NCI-H1417 treated with DMSO at 0.1 percent for 48 hours (cell line): ENCODE results near the gene PRCD.
A peak's percentile ranks its signal among the peaks of the same experiment; 100 is the strongest.
"Not testable (repeated sequence)": the region's sequence is repeated elsewhere in the genome, so short reads cannot be mapped to it uniquely, and the experiment has no call there.

Experiments
- DNase-seq: peaks from one replicate; lab custom pipeline; 2025; lab: John Stamatoyannopoulos, UW

The PRCD gene

GRCh38 chr17:76556765-76557367 lies 17.0 kb downstream of the PRCD start:
- DNase-seq, result no peak

GRCh38 chr17:76557368-76558197 lies 17.7 kb downstream of the PRCD start:
- peak; percentile 94 for DNase-seq

- no peak for DNase-seq
Observed at GRCh38 chr17:76558198-76559095, 18.6 kb downstream of the PRCD start.

GRCh38 chr17:76559460-76559859 lies 19.6 kb downstream of the PRCD start:
- not testable (repeated sequence) for DNase-seq

- no peak for DNase-seq
Observed at GRCh38 chr17:76560036-76560876, 20.4 kb downstream of the PRCD start.

- DNase-seq, result no peak
Observed at GRCh38 chr17:76560877-76561221, 21.0 kb downstream of the PRCD start.

GRCh38 chr17:76561332-76561731 lies 21.5 kb downstream of the PRCD start:
- no peak for DNase-seq

- DNase-seq, result no peak
Observed at GRCh38 chr17:76561799-76562268, 22.0 kb downstream of the PRCD start.

- no peak for DNase-seq
Observed at GRCh38 chr17:76562734-76563148, 22.9 kb downstream of the PRCD start.

GRCh38 chr17:76563359-76563758 lies 23.5 kb downstream of the PRCD start:
- not testable (repeated sequence) for DNase-seq

- DNase-seq, result not testable (repeated sequence)
Observed at GRCh38 chr17:76564991-76565727, 25.3 kb downstream of the PRCD start.

GRCh38 chr17:76565728-76566612 lies 26.1 kb downstream of the PRCD start:
- no peak for DNase-seq

- DNase-seq, result no peak
Observed at GRCh38 chr17:76566613-76566943, 26.7 kb downstream of the PRCD start.

GRCh38 chr17:76566988-76567431 lies 27.2 kb downstream of the PRCD start:
- no peak for DNase-seq

GRCh38 chr17:76567634-76568432 lies 28.0 kb downstream of the PRCD start:
- DNase-seq, result no peak

- DNase-seq, result no peak
Observed at GRCh38 chr17:76568811-76569221, 29.0 kb downstream of the PRCD start.

GRCh38 chr17:76569607-76570279 lies 29.9 kb downstream of the PRCD start:
- DNase-seq, result no peak

- no peak for DNase-seq
Observed at GRCh38 chr17:76570457-76570856, 30.6 kb downstream of the PRCD start.
